Activated CD4-positive, alpha-beta T cell treated with anti-CD3 and anti-CD28 coated beads, Interleukin-2, amount 50 U/mL, for 16 hours (primary cell): ENCODE measurements around the gene RASGRP4.
A peak's percentile ranks its signal among the peaks of the same experiment; 100 is the strongest.
"Not testable (repeated sequence)": the region's sequence is repeated elsewhere in the genome, so short reads cannot be mapped to it uniquely, and the experiment has no call there.

Experiments
- DNase-seq: peaks from one replicate; pipeline ENCODE4 v3.0.0-alpha.2; 2020

The RASGRP4 gene

GRCh38 chr19:38425810-38426466, at the start of gene RASGRP4:
TSS of gene RASGRP4 (minus strand) at chr19:38426219. CDS start at chr19:38426091, 128 bp downstream.
- peak; percentile 69 for DNase-seq

- DNase-seq = no peak
Observed at GRCh38 chr19:38475176-38475575, 49.2 kb upstream of the RASGRP4 start.

DNA sequence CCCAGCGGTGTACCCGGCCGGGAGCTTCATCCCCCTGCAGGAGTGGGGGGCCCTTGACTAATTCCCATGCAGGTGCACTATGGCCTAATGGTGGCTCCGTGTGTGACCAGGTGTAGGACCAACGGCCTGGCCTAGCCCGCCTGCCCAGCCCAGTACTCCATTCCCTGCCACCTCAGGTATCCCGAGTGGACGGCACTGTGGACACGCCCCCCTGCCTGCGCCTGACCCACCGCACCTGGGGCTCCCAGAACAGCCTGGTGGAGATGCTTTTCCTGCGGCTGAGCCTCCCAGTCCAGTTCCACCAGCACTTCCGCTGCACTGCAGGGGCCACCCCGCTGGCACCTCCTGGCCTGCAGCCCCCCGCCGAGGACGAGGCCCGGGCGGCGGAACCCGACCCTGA, 47.2 kb upstream of the RASGRP4 start:
- no peak for DNase-seq

DNA sequence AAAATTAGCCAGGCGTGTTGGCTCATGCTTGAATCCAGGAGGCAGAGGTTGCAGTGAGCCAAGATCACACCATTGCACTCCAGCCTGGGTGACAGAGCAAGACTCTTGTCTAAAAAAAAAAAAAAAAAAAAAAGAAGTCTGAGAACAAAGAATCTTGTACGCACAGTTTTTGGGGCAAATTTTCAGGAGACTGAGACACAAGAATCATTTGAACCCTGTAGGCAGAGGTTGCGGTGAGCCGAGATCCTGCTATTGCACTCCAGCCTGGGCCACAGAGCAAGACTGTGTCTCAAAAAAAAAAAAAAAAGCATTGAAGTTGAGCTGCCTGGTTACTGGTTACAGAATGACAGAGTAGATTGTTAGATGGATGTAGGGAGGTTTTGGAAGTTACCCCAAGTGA, 46.7 kb upstream of the RASGRP4 start:
- not testable (repeated sequence) for DNase-seq

- DNase-seq = no peak
Observed at GRCh38 chr19:38470788-38471480, 44.9 kb upstream of the RASGRP4 start.

GRCh38 chr19:38469151-38469550, 43.1 kb upstream of the RASGRP4 start:
- no peak for DNase-seq

- no peak for DNase-seq
Observed at GRCh38 chr19:38467541-38468525, 41.8 kb upstream of the RASGRP4 start.

DNA sequence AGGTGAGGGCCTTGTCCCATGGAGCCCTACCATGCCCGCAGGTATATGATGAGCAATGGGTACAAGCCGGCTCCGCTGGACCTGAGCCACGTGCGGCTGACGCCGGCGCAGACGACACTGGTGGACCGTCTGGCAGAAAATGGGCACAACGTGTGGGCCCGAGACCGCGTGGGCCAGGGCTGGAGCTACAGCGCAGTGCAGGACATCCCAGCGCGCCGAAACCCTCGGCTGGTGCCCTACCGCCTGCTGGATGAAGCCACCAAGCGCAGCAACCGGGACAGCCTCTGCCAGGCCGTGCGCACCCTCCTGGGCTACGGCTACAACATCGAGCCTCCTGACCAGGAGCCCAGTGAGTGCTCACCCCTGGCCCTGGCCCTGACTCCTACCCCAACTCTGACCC, 40.0 kb upstream of the RASGRP4 start:
- no peak for DNase-seq

- no peak for DNase-seq
Observed at GRCh38 chr19:38464421-38465082, 38.5 kb upstream of the RASGRP4 start.

DNA sequence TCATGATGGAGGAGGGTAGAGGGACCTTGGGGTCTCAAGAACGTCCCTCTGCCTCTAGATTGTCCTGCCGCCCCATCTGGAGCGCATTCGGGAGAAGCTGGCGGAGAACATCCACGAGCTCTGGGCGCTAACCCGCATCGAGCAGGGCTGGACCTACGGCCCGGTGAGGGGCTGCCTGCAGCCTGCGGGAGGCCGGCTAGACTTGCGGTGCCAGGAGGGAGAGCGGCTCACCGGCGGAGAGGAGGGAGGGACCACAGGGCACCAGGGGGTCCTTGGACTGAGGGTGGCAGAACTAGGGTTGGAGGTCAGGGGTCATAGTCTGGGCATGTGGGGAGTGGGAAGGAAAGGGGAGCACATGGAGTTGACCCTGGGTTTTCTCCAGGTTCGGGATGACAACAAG, 37.3 kb upstream of the RASGRP4 start:
- DNase-seq = no peak

GRCh38 chr19:38458991-38459390, 33.0 kb upstream of the RASGRP4 start:
- no peak for DNase-seq

GRCh38 chr19:38457690-38458405, 31.8 kb upstream of the RASGRP4 start:
- DNase-seq = no peak

DNA sequence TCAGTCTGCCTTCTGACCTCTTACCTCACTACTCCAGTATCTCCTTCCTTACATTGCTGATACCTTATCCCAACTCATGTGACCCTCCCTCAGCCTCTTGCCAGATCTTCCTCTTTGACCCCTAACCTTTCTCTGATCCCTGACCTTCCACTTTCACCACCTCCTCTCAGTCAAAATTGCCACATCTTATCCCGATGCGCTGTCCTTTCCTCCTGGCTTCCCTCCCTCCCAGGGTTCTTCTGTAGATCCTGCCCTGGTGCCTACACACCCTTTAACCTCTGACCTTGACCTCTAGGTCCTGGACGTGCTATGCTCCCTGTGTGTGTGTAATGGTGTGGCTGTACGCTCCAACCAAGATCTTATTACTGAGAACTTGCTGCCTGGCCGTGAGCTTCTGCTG, 31.2 kb upstream of the RASGRP4 start:
- no peak for DNase-seq

DNA sequence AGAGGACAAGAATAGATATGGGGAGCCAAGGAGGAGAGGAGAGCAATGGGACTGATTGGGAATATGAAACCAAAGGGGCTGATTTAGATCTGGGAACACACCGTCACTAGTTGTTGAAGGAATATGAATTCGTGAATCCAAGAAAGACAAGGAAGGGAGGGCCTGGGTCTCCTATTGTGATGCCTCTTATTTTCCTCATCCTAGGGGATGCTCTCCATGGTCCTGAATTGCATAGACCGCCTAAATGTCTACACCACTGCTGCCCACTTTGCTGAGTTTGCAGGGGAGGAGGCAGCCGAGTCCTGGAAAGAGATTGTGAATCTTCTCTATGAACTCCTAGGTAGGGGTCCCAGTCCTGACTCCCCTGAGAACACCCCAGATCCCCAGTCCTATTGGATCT, 29.0 kb upstream of the RASGRP4 start:
- DNase-seq = no peak

DNA sequence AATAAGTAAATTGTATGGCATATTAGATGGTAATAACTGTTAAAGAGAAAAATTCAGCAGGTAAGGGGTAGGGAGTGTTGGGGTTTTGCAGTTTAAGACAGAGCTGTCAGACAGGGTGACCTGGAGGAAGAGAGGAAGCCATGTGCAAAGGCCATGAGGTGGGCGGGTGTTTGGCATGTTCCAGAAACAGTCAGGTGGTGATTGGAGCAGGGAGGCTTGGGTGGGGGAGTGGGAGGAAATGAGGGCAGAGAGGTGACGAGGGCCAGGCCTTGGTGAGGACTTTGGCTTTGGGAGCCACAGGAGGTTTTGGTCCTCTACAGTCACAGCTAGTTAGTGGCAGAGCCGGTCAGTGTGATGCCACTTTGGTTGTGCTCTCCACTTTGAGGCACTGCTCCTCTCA, 27.6 kb upstream of the RASGRP4 start:
- DNase-seq = no peak

DNA sequence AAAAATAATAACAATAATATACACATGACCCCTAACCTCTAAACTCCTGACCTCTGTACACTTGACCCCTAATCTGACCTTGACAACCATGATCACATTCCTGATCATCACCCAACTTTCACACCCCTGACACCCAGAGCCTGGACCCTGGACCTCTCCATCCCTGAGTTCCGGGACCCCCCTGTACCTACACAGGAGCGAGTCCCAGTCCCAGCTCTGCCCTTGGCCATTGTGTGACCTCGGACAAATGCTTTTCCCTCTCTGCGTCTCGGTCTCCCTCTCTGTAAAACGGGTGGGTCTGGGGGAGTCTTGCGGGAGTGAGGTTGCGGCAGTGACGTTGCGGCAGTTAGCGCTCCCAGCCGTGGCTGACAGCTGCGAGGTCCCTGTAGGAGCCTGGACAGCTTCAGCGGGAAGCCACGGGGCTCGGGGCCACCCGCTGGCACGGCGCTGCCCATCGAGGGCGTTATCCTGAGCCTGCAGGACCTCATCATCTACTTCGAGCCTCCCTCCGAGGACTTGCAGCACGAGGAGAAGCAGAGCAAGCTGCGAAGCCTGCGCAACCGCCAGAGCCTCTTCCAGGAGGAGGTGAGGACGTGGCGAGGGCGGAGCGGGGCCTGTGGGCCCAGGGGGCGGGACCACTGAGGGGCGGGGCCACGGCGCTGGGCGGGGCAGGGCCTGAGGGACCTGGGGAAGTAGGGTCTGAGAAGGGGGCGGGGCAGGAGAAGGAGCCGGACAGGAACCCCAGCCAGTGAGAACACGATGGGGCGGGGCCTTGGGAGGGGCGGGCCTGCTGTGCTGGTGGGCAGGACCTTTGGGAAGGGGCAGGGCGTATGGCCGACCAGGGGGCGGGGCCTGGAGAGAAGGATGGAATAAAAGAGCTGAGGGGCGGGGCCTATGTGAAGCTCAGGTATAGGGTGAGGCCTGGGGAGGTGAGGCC, 26.7 kb upstream of the RASGRP4 start:
- peak; percentile 34 for DNase-seq

DNA sequence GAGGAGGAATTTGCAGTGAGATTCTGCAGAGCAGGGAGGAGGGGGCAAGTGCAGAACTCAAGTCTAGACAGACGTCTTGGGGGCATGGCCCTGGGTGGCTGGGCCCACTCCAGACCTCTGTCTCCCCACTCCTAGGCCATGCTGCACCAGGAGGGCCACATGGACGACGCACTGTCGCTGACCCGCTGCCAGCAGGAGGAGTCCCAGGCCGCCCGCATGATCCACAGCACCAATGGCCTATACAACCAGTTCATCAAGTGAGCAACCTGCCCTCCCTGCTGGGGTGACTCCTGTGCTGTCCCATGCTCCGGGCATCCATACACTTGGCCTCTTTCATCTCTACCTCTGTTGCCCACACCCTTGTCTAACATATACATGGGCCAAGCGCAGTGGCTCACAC, 25.6 kb upstream of the RASGRP4 start:
- no peak for DNase-seq

- DNase-seq = no peak
Observed at GRCh38 chr19:38451036-38451435, 25.0 kb upstream of the RASGRP4 start.

- no peak for DNase-seq
Observed at GRCh38 chr19:38449518-38449917, 23.5 kb upstream of the RASGRP4 start.

DNA sequence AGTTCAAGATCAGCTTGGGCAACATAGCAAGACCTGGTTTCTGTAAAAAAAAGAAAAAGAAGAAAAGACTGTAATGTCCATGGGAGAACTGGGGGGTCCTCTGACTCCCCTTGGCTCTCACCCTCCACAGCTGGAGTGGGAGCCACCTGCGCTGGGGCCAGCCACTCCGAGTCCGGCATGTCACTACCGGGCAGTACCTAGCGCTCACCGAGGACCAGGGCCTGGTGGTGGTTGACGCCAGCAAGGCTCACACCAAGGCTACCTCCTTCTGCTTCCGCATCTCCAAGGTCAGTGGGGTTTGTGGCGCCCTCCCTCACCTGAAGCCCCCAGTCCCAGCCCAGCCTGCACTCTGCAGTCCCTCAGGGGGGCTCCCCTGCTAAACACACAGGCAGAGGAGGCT, 22.2 kb upstream of the RASGRP4 start:
- DNase-seq = no peak

DNA sequence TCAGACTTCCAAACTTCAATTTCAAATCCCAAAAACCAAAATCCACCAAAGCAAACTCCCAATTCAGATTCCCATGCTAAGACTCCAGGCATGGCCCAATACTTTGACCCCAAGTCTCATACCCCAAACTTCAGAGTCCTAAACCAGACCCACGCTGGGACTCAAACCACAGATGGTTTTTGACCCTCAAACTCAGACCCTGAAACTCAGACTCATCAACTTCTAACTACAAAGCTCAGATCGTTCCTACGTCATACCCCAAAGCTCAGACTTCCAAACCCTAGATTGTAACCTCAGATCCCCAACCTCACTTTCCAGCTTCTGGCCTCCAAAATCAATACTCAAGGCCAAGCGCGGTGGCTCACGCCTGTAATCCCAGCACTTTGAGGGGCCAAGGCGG, 19.3 kb upstream of the RASGRP4 start:
- no peak for DNase-seq
